HuH-7 (cell line): Measurements from ENCODE around the gene CIBAR2.

Experiments used
- DNase-seq: peaks from one replicate; pipeline ENCODE4 v3.0.0; 2011; ENCODE audit warnings: low spot score

Gene CIBAR2

DNA sequence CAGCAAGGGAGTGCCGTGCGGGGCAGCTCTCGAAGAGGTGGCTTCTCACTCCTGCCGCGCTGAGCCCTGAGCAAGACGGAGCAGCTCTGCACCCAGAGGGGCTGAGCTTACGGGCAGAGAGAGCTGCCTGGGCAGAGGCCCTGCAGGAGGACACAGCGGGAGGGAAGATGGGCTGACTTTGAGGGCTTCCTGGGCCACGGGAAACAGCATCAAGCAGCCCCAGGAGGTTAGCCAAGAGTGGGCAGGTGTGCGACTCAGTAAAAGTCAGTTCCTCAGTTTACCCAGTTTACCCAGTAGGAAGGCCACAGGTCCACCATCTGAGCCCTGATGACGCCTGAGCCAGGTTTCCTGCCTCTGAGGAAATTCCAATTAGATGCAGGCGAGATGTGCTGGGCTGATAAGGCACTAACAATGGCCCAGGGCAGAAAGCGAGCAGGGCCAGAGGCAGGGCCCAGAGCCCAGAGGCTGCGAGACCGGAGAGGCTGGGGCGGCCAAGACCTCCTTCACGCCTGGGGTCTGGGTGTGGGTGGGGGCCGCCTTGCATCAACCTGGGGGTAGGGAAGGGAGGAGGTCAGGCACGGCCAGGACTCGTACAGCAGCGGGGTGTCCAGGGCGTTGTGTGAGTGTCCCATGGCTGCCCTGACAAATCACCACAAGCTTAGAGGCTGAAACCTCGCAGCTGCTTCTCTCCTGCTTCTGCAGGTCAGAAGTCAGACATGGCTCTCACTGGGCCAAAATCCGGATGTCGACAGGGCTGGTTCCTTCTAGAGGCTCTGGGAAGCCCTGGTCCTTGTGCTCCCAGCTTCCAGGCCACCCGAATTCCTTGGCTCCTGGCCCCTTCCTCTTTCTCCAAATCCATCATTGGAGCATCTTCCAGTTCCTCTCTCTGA is 32.0 kb upstream of the CIBAR2 start:
- no peak for DNase-seq

DNA sequence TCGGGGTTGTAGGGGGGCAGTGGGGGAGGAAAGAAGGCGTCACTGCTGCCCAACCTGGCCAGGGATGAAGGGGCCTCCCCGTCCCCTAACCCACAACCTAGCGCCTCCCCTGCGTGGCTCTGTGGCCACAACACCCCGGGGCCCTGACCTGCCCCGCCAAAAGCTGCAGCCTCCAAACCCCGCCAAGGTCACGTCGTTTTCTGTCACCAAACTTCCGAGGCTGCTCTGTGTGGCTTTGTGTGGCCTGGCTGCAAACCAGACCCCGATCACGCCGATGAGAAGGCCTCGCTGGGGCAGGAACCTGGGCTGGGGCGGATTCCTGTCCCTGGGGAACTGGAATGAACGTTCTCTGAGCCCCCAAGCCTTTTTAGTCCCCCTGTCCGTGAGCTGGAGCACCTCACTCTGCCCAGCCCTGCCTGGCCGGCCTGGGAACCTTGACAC is 30.5 kb upstream of the CIBAR2 start:
- DNase-seq = no peak

DNA sequence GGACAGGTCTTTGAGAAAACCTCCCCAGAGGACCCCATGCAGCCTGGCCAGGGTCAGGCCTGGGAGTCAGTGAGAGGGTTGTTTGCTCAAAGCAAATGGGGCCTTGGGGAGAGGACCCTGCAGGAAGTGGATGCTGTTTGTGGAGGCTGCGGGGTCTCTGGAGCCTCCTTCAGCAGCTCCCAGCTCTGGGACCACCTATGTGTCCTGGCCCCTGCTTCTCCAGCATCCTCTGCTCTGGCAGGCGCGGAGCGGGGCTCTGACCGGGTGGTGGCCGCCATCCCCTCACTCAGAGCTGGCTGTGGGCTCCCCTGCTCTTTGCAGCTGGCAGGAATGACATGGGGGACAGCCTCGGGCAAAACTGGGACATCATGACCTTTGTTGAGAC is 29.8 kb upstream of the CIBAR2 start:
- no peak for DNase-seq

DNA sequence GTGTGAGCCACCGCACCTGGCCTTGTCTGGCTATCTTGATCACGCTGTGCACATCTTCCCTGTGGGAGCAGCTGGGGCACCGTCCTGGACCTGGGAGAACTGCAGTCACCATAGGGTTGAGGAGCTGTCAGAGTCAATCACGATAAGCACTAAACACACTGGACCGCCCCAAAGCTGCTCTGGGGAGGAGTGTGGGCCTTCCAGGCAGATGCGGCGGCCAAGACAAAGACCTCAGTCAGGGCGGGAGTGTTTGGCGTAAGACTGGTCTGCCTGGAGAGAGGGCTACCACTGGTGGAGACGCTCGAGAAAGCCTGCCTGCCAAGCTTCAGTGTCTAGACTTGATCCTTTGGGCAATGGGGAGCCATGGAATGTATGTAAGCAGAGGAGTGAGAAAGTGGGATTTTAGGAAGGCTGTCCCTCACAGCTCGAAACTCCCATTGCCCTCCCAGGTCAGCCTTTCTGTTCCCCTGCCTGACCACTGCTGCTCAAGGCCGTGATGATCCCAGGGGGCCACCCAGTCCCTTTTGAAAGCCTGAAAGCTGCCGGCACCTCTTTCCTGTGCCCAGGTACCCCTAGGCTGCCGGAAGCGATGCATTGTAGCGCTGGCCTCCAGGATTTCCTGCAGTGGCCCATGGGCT is 29.3 kb upstream of the CIBAR2 start:
- no peak for DNase-seq

DNA sequence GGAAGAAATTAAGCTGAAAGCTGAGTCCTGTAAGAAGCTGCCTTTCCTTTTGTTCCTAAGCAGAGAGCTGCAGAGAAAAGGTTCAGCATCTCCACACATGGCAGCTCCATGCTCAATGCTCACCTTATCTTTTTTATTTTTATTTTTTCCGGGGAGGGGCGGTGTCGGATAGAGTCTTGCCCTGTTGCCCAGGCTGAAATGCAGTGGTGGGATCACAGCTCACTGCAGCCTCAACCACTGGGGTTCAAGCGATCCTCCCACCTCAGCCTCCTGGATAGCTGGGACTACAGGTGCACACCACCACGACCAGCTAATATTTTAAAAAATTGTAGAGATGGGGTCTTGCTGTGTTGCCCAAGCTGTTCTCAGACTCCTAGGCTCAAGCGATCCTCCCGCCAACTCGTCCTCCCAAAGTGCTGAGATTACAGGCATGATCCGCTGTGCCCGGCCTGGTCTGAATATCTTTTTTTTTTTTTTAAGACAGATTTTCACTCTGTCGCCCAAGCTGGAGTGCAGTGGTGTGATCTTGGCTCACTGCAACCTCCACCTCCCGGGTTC is 28.3 kb upstream of the CIBAR2 start:
- DNase-seq = no peak

DNA sequence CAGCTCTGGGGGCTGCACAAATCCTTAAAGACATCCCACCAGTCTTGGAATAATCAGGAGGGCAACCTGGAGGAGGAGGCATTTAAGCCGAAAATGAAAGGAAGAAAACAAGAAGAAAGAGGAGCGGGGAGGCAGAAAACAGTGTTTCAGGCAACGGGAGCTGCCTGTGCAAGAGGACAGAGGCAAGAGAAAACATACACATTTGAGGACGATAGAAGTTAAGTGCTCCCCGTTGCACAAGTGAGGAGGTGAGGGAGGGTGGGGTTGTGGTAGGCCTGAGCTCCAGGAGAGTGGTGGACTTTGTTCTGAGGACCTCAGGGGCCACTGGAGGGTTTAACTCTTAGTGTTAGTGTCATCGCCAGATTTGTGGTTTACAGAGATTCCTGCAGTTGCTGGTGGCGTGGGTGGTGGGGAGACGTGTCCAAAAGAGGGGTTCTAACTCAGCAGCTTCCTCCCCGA is 27.6 kb upstream of the CIBAR2 start:
- DNase-seq = peak; percentile 88

DNA sequence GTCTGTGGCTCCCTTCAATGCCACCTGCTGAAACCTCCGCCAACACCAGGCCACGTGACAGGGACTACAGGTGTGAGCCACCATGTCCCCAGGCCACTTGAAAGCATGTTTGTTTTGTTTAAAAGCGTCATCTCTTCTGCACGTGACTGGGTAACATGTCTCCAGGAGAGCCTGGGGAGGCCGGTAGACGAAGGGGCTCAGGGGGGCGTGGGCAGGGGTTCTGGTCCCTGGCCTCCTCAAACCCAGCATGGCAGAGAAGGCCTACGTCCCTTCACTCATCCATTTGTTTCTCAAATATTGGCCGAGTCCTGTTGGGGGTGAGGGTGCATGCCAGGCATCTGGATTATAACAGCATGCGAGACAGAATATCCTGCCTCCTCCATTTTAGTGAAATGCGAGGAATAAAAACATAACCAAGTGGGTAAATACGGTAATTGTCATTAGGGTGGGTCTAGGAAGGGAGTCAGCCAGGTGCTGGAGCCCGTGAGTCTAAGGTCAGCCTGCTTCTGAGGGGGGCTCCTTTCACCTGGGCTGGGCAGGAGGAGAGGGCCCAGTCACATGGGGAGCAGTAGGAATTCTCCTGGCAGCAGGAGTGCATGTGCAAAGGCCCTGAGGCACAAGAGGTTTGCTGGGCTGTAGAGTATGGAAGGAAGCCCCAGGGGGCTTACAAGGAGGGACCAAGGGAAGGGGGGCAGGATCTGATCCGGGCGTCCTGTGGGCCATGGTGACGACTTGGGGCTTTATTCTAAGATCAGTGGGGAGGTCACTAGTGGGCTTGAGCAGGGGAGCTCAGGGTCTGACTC is 26.8 kb upstream of the CIBAR2 start:
- DNase-seq = no peak

DNA sequence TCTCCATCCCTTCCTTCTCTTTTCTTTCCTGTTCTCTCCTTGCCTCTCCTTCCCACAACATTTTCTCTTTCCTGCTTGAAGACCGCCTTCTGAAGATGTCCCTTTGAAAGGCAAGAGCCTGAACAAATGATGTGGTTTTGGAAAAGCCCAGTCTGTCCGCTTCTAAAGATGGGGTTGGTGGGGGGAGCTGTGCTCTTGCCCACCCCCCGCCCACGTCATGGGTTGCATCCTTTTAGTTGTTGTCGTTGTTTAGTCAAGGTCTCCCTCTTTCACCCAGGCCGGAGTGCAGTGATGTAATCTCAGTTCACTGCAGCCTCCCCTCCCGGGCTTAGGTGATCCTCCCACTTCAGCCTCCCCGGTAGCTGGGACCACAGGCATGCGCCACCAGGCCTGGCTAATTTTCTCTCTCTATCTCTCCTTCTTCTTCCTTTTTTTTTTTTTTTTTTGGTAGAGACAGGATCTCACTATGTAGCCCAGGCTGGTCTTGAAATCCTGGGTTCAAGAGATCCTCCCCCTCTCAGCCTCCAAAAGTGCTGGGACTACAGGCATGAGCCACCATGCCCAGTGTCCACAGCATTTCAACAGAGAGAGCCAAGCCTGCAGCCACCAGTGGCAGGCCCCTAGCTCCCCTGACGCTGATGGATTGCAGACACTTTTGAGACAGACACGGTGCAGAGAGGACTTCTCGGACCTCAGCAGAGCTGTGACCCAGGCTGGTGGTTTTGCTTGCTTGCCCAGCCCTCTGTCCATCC is 26.0 kb upstream of the CIBAR2 start:
- no peak for DNase-seq

DNA sequence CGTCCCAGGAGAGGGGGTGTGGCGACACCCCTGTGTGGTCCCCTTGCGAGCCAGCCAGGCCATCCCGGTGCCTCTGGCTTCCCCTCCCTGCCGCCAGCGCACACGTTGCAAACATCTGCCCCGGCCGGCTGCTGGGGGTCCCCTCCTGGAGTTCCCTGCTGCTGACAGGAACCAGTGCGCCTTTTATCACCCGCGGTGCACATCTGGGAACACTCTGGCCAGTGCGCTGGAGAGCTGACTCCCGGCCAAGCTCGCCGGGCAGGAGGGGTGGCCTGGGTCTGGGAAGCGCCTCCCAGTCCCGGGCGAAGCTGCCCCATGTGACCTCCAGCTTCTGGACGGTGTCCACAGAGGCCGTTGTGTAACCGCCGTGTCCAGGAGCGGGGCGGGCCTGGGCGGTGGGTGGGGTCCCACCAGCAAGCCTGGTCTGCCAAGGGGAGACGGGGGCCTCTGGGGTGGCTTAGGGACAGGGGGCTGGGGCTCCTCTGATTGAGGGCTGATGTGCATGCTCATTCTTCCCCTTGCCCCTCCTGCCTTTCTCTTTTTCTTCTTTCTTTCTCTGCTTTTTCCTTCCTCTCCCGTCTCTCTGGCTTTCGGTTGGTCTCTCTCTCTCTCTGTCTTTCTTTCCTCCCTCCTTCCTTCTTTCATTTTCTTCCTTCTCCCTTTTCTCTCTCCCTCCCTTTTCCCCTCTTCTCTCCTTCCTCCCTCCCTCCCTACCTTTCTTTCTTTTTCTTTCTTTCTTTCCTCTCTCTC is 25.2 kb upstream of the CIBAR2 start:
- DNase-seq = peak; percentile 96

DNA sequence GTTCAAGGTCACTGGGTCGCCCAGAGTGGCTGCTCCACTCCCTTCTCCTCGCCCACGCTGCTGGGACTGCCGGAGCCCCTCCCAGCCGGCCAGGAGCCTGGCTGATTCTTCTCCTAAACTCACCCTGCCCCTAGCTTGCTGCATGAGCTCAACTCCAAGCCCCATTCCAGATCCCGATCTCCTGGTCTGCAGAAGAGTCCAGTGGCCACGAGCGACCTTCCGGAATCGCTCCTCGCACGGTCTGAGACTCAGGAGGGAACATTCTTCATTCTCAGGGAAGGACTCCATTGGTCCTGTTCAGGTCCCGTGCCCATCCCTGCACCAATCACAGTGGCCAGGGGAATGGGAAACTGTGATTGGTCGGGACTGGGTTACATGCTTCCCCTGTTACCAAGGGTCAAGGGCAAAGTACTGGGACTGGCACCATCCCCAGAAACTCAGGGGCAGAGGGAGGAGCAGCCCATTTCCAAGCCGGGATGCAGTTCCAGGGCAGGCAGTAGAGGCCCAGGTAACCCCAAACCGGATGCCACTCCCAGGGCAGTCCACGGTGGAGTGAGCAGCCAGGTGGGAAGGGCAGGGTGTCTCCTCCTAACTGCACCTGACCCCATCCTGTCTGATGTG is 24.5 kb upstream of the CIBAR2 start:
- peak; percentile 76 for DNase-seq

DNA sequence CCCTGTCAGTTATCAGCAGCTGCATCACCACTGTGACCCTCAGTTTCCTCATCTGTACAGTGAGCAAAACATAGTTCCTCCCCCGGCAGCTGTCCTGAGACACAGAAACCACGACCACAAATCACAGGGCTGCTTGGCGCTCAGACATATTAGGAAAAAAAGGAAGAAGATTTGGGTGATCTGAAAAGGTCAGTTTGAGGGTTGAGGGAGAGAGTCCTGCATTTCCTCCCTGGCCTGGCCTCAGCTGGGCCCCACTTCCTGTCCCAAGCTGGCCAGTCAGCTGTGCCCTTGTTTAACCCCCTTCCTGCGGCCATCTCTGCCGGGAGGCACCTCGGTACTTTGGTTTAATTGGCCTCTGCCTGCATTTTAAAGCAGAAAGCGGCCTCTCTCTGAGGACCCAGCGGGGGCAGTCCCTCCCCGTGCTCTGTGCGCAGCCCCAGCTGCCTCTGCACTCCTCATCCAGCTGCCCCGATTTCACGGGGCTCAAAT is 24.0 kb upstream of the CIBAR2 start:
- no peak for DNase-seq

DNA sequence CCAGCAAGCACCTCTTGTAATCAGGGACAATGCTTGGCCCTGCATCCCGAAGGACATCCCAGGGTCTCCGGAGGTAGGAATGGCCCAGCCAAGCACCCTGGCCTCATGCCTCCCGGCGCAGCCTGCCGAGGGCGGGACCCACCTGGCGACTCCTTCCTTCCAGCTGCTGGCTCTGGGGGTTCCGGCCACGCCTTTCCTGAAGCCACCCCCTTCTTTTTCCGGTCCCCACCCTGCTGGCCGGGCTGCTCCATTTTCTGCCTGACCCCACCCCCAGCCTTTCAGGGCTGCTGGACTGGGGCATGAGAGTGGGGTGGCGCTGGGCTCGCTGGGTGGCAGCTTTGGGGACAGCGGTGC is 22.5 kb upstream of the CIBAR2 start:
- DNase-seq = no peak

DNA sequence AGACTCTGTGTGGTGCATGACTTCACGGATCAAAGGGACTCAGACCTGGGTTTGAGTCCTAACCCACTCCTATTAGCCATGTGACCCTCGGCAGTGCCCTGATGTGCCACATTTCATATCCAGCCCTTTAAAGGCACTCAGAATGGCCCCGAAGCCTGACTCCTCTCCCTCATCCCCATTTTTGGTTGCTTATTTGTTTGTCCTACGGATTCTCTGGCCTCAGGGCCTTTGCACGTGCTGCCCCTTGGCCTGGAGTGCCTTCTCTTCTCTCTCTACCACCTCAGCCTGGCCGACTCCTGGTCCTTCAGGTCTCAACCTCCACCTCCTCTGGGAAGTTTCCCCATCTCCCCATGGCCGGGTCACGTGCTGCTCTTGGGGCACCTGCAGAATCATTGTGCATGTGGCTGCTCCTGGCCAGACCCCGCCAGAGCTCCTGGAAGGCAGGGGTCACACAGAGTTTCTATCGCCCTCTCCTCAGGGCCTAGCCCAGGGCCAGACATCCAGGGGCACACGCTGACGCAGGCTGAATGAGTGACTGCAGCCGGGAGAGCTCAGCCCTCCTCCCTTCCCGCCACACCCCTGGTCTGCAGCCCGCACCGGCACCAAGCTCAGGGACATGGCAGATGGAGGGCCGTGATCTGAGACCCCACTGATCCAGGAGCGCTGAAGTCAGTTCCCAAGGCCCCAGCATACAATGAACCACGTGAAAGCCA is 22.0 kb upstream of the CIBAR2 start:
- no peak for DNase-seq

DNA sequence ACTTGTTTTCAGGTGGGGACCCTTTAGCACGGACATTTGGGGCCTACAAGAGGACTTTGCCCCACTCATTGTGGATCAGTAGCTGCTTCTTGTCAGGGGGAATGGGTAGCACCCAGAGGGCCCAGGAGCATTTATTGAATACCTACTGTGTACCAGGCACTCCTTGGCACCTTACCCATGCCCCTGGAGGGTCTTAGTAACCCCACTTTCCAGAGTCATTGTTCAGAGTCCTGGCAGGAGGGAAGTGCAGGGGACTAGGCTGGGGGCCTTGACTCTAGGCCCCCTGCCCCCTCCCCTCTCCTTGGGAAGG is 21.0 kb upstream of the CIBAR2 start:
- no peak for DNase-seq

DNA sequence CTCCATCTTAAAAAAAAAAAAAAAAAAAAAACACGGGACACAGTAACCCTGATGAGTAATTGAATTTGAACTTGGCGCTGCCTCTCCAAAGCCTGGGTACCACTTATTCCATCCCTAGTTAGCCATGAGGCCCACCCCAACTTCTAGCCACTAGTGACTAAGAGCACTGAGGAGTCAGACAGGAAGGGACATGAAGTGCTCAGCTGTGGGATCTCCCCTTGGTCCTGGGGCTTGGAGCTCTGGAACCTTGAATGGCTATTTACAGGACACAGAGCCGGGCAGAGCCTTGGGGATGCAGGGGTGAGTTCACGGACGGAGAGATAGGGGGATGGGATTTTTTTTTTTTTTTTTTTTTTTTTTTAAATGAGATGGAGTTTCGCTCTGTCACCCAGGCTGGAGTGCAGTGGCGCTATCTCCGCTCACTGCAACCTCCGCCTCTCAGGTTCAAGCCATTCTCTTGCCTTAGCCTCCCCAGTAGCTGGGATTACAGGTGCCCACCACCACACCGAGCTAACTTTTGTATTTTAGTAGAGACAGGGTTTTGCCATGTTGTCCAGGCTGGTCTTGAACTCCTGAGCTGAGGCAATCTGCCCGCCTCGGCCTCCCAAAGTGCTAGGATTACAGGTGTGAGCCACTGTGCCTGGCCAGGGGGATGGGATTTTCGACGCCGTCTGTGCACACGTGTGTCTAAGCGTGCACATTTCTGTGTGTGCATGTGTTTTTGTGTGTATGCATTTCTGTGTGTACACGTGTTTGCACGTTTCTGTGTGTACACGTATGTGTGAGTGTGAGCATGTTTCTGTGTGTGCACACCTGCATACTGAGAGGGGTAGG is 20.4 kb upstream of the CIBAR2 start:
- no peak for DNase-seq

DNA sequence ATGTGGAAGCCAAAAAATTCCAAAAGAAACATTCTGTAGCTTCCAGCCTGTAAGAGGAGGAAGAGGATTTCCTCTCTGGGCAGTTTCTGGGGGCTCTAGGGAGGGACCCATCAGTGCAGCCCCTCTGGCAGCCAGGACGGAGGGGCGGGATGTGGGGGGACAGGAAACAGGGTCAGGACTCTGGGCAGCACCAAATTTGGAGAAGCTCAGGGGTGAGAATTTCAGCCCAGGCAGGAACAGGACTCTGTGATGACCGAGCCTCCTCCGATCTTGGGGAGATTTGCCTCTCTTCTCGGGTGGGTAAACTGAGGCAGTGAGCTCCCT is 18.4 kb upstream of the CIBAR2 start:
- no peak for DNase-seq

DNA sequence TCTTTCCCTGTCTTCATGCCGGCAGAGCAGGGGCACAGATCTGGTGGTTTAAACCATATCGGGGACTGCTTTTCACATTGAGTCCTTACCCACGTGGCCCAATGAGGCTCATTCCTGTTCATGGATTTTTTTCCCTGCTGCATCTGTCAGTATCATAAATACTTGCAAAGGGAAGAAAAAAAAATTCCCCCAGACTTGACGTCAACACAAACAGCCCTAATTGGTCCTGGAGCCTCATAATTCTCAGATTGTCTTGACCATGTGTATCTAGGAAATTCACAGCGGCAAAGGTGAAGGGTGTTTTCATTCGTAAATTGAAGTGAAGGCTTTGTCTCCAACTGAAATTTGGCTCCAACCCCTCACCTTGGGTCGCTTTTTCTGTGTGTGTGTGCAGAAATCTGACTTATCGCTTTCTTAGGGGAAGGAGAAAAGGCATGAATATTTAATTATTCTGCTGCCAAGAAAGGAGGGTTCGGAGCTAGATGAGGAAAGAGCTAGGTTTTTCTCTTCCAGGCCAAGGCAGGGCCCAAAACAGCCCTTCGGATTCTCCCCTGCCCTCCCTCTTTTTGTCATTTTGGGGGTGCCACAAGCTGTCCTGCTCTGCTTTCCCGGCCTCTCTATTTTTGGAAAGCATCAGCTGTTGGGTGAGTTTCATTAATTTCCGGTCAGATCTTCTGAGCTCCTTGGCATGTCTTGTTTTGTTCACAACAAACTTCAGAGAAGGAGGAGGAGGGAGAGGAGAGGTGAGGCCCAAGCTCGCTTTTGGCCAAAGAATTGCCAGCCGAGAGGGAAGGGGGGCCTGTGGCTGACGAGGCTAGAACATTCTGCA is 17.8 kb upstream of the CIBAR2 start:
- no peak for DNase-seq
